ENCODE data around the gene SLC22A5.

DNA sequence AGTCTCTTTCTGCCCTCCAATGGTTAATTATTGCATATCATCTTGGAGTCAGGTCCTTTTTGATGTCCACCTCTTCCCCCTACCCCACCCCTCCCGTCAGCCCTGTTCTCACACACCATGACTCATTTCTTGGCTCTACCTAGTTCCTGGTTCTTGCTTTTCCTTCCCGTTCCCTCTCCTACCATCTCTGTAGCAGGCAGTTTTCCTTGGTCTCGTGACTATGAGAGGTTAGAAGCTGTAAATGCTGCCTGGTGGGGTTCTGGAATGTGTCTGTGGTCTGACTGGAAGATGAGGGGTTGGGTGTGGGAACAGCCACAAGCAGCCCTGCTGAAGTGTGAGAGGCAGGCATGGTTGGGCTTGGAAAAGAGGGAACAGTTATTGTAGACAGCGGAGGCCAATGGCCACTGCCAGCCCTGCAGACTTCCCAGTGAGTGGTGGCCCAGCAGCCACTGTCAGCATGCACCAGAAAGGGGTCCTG is 18.2 kb downstream of the SLC22A5 start:
- no peak for TF ChIP-seq CTCF (conservative IDR thresholded peaks at IDR 0.05)
- TF ChIP-seq EZH2 (IDR thresholded peaks at IDR 0.05; ENCODE audit: low read depth), result no peak
